Progenitor cell of endocrine pancreas (in vitro differentiated cells): ENCODE results near the gene SIRPB2. TPM values are rescaled to one million over a fixed set of nuclear protein-coding genes. Genes with fewer than 3 reads are reported as not detected.

Experiments
- DNase-seq: peaks from one replicate; pipeline ENCODE4 v3.0.0; 2021; ENCODE audit warnings: low spot score; ENCODE audit not compliant: unreplicated experiment
- H3K27ac Mint-ChIP-seq: 2 replicates; pipeline ENCODE4 v1.8.0; 2021; ENCODE audit warnings: mild to moderate bottlenecking, moderate library complexity, mixed read lengths
- H3K27me3 Mint-ChIP-seq: 2 replicates; pipeline ENCODE4 v1.8.0; 2021; ENCODE audit warnings: mixed read lengths
- H3K36me3 Mint-ChIP-seq: 2 replicates; pipeline ENCODE4 v1.8.0; 2022; ENCODE audit warnings: mixed read lengths; ENCODE audit not compliant: insufficient read depth
- H3K4me1 Mint-ChIP-seq: 2 replicates; pipeline ENCODE4 v1.8.0; 2021; ENCODE audit warnings: low read depth, mixed read lengths
- H3K4me3 Mint-ChIP-seq: 2 replicates; pipeline ENCODE4 v1.8.0; 2021; ENCODE audit warnings: low read depth, mild to moderate bottlenecking, moderate library complexity, mixed read lengths
- H3K9me3 Mint-ChIP-seq: 2 replicates; pipeline ENCODE4 v1.8.0; 2021; ENCODE audit warnings: low read depth, mixed read lengths
- CTCF ChIP-seq: fragments of 200-600 bp; sonication (generic); IDR thresholded peaks from one replicate; pipeline ENCODE4 v1.5.0; 2021; ENCODE audit warnings: antibody characterized with exemption, mild to moderate bottlenecking; ENCODE audit not compliant: unreplicated experiment
- total RNA-seq: library from RNA; stranded (reverse); gene quantifications from 2 replicates; pipeline ENCODE4 v1.2.1, GENCODE V29; 2021

SIRPB2 gene
- total RNA-seq, 1 donor from 2014 or later, result not detected

- TF ChIP-seq CTCF, result no peak
- H3K4me1 Mint-ChIP-seq, result no peaks in the 10 kb centered on the region
- no peak for DNase-seq
- H3K27ac Mint-ChIP-seq, result no peak overlapping the region
- H3K36me3 Mint-ChIP-seq, result no peaks in the 10 kb centered on the region
- peaks cover 20% of the 10 kb centered on the region for H3K27me3 Mint-ChIP-seq
- no peaks in the 10 kb centered on the region for H3K9me3 Mint-ChIP-seq
- H3K4me3 Mint-ChIP-seq, result no peak overlapping the region
These were observed 44.4 kb upstream of the SIRPB2 start for GRCh38 chr20:1535420-1536175.

GRCh38 chr20:1534526-1534925 lies 43.3 kb upstream of the SIRPB2 start:
- Mint-ChIP-seq H3K36me3 (no peaks in the 10 kb centered on the region), H3K9me3 (no peaks in the 10 kb centered on the region), H3K27ac (no peak overlapping the region), H3K4me1 (no peaks in the 10 kb centered on the region), H3K4me3 (no peak overlapping the region), H3K27me3 (peaks cover 19% of the 10 kb centered on the region)
- TF ChIP-seq CTCF, result no peak
- DNase-seq, result no peak

GRCh38 chr20:1533059-1533458 lies 41.8 kb upstream of the SIRPB2 start:
- no peaks in the 10 kb centered on the region for H3K36me3 Mint-ChIP-seq
- peaks cover 12% of the 10 kb centered on the region for H3K27me3 Mint-ChIP-seq
- no peaks in the 10 kb centered on the region for H3K9me3 Mint-ChIP-seq
- no peak for DNase-seq
- no peak overlapping the region for H3K27ac Mint-ChIP-seq
- H3K4me3 Mint-ChIP-seq, result no peak overlapping the region
- no peaks in the 10 kb centered on the region for H3K4me1 Mint-ChIP-seq
- no peak for TF ChIP-seq CTCF

GRCh38 chr20:1528811-1529210 lies 37.6 kb upstream of the SIRPB2 start:
- Mint-ChIP-seq H3K9me3 (peaks cover 7% of the 10 kb centered on the region), H3K4me3 (no peak overlapping the region), H3K27me3 (peaks cover 9% of the 10 kb centered on the region), H3K27ac (no peak overlapping the region), H3K4me1 (no peaks in the 10 kb centered on the region), H3K36me3 (no peaks in the 10 kb centered on the region)
- TF ChIP-seq CTCF, result no peak
- DNase-seq, result no peak

- Mint-ChIP-seq H3K36me3 (no peaks in the 10 kb centered on the region), H3K4me3 (no peak overlapping the region), H3K4me1 (no peaks in the 10 kb centered on the region), H3K27ac (no peak overlapping the region), H3K27me3 (peaks cover 9% of the 10 kb centered on the region), H3K9me3 (peaks cover 7% of the 10 kb centered on the region)
- DNase-seq, result no peak
- no peak for TF ChIP-seq CTCF
These were observed 36.7 kb upstream of the SIRPB2 start for GRCh38 chr20:1527923-1528322.
